ENCODE data around the gene CCDC88C.

The CCDC88C gene

DNA sequence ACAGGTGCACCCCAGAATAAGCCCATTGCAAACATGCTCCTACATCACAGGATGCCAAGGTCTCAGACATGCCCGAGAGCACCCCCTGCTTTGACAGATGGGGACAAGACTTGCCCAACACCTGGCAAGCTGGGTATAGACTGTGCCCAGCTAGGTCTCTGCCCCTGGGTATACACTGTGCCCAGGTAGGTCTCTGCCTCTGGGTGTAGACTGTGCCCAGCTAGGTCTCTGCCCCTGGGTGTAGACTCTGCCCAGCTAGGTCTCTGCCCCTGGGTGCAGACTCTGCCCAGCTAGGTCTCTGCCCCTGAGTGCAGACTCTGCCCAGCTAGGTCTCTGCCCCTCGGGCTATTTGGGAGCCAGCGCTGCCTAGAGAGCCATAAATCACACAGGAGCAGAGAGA lies 85.9 kb downstream of the CCDC88C start:
- DNase-seq (ENCODE audit: low spot score) (peak; percentile 41), ATAC-seq (ENCODE audit: low read depth) (peak; percentile 8; the same call in 1 of the 3 replicates)
- Histone ChIP-seq H3K27ac (ENCODE audit: poor library complexity, severe bottlenecking) (no peak overlapping the region), H3K27me3 (ENCODE audit: insufficient read depth, poor library complexity, severe bottlenecking) (no peaks in the 10 kb centered on the region), H3K4me1 (ENCODE audit: insufficient read depth, poor library complexity, severe bottlenecking) (no peaks in the 10 kb centered on the region), H3K36me3 (ENCODE audit: low read depth) (peaks cover 21% of the 10 kb centered on the region), H3K9me3 (ENCODE audit: severe bottlenecking) (no peaks in the 10 kb centered on the region), H3K4me3 (ENCODE audit: severe bottlenecking) (no peak overlapping the region)
- TF ChIP-seq CTCF (IDR thresholded peaks at IDR 0.05; ENCODE audit: poor library complexity, severe bottlenecking), result no peak

GRCh38 chr14:91330856-91331255 lies 86.8 kb downstream of the CCDC88C start:
- ATAC-seq (ENCODE audit: low read depth), result no peak
- Histone ChIP-seq H3K27ac (ENCODE audit: poor library complexity, severe bottlenecking) (no peak overlapping the region), H3K4me1 (ENCODE audit: insufficient read depth, poor library complexity, severe bottlenecking) (no peaks in the 10 kb centered on the region), H3K4me3 (ENCODE audit: severe bottlenecking) (no peak overlapping the region), H3K27me3 (ENCODE audit: insufficient read depth, poor library complexity, severe bottlenecking) (no peaks in the 10 kb centered on the region), H3K9me3 (ENCODE audit: severe bottlenecking) (no peaks in the 10 kb centered on the region), H3K36me3 (ENCODE audit: low read depth) (peaks cover 19% of the 10 kb centered on the region)
- TF ChIP-seq CTCF (IDR thresholded peaks at IDR 0.05; ENCODE audit: poor library complexity, severe bottlenecking), result no peak
- peak; percentile 57 for DNase-seq (ENCODE audit: low spot score)

GRCh38 chr14:91330096-91330696 lies 87.4 kb downstream of the CCDC88C start:
- Histone ChIP-seq H3K4me1 (ENCODE audit: insufficient read depth, poor library complexity, severe bottlenecking) (no peaks in the 10 kb centered on the region), H3K36me3 (ENCODE audit: low read depth) (peaks cover 14% of the 10 kb centered on the region), H3K27ac (ENCODE audit: poor library complexity, severe bottlenecking) (no peak overlapping the region), H3K9me3 (ENCODE audit: severe bottlenecking) (no peaks in the 10 kb centered on the region), H3K4me3 (ENCODE audit: severe bottlenecking) (no peak overlapping the region), H3K27me3 (ENCODE audit: insufficient read depth, poor library complexity, severe bottlenecking) (no peaks in the 10 kb centered on the region)
- ATAC-seq (ENCODE audit: low read depth) (no peak), DNase-seq (ENCODE audit: low spot score) (peak; percentile 54)
- TF ChIP-seq CTCF (IDR thresholded peaks at IDR 0.05; ENCODE audit: poor library complexity, severe bottlenecking), result no peak

- H3K36me3 ChIP-seq (ENCODE audit: low read depth), result peaks cover 20% of the 10 kb centered on the region
- no peaks in the 10 kb centered on the region for H3K4me1 ChIP-seq (ENCODE audit: insufficient read depth, poor library complexity, severe bottlenecking)
- no peaks in the 10 kb centered on the region for H3K9me3 ChIP-seq (ENCODE audit: severe bottlenecking)
- DNase-seq (ENCODE audit: low spot score), result no peak
- no peak overlapping the region for H3K4me3 ChIP-seq (ENCODE audit: severe bottlenecking)
- H3K27me3 ChIP-seq (ENCODE audit: insufficient read depth, poor library complexity, severe bottlenecking), result no peaks in the 10 kb centered on the region
- TF ChIP-seq CTCF (IDR thresholded peaks at IDR 0.05; ENCODE audit: poor library complexity, severe bottlenecking), result no peak
- no peak for ATAC-seq (ENCODE audit: low read depth)
- H3K27ac ChIP-seq (ENCODE audit: poor library complexity, severe bottlenecking), result no peak overlapping the region
These were observed 88.1 kb downstream of the CCDC88C start for GRCh38 chr14:91329486-91330014.

All from RWPE2 (cell line).